Heart left ventricle (tissue), 16 donors: ENCODE results near the gene ERLIN1. TPM values are rescaled to one million over a fixed set of nuclear protein-coding genes. Genes with fewer than 3 reads are reported as not detected.

Experiments used
- ATAC-seq, 4 donors: fragments of 200-7000 bp; cut with Tn5 transposase; one replicate each; pipeline ENCODE4 v1.9.1; 2020 to 2022; ENCODE audit warnings: moderate library complexity in 4 of 4, mild to moderate bottlenecking in 3 of 4, moderate number of reproducible peaks in 1 of 4
- DNase-seq, 5 donors: peaks; one replicate each; pipeline ENCODE4 v3.0.0-alpha.2; 2020
- H3K27ac ChIP-seq, 12 donors: fragments of 200-600 bp; sonication (generic) in 4 of 12; one replicate each; pipeline versions ENCODE4 v1.5.0 to v1.8.0; 2016 to 2022; ENCODE audit warnings: mild to moderate bottlenecking in 2 of 12
- H3K27me3 ChIP-seq, 9 donors: fragments of 200-600 bp; sonication (generic) in 2 of 9; one replicate each; pipeline versions ENCODE4 v1.5.1 to v1.8.0; 2016 to 2022; ENCODE audit warnings: mild to moderate bottlenecking in 3 of 9
- H3K36me3 ChIP-seq, 9 donors: fragments of 200-600 bp; sonication (generic) in 2 of 9; one replicate each; pipeline versions ENCODE4 v1.5.0 to v1.8.0; 2018 to 2022; ENCODE audit warnings: mild to moderate bottlenecking in 2 of 9
- H3K4me1 ChIP-seq, 12 donors: fragments of 200-600 bp; sonication (generic) in 4 of 12; one replicate each; pipeline versions ENCODE4 v1.5.0 to v1.8.0; 2016 to 2022; ENCODE audit warnings: mild to moderate bottlenecking in 3 of 12
- H3K4me3 ChIP-seq, 12 donors: fragments of 200-600 bp; sonication (generic) in 4 of 12; one replicate each; pipeline versions ENCODE4 v1.5.0 to v1.8.0; 2017 to 2022; ENCODE audit warnings: mild to moderate bottlenecking in 9 of 12, moderate library complexity in 4 of 12
- H3K9me3 ChIP-seq, 12 donors: fragments of 200-600 bp; sonication (generic) in 4 of 12; one replicate each; pipeline versions ENCODE4 v1.5.0 to v1.8.0; 2016 to 2022; ENCODE audit warnings: mild to moderate bottlenecking in 1 of 12
- POLR2A ChIP-seq, 2 donors: fragments of 450-650 bp; IDR thresholded peaks; one replicate each; pipeline ENCODE4 v1.6.1; 2017; ENCODE audit warnings: antibody characterized with exemption in 2 of 2, mild to moderate bottlenecking in 2 of 2, moderate library complexity in 2 of 2
- WGBS, 4 donors: extraction: QIAGEN DNeasy Blood & Tissue Kit in 2 of 4; methylation state at CpG; one replicate each; pipeline versions ENCODE4 v1.1.5 to v1.1.7; 2013 to 2018; 5-methylcytosine and 5-hydroxymethylcytosine counted together
- intact Hi-C, 10 donors: fragments of 100-400 bp; cut with DNase I; formaldehyde crosslinking; loops; one replicate each; pipeline versions ENCODE4 v1.11.1 to v1.14.2; 2022
- polyA plus RNA-seq, 2 donors: library from polyadenylated mRNA; stranded (reverse); fragments of 200-250 nt; gene quantifications; one replicate each; pipeline ENCODE4 v1.2.3, GENCODE V29; 2013
- total RNA-seq, 9 donors: library from RNA; depleted of rRNA in 2 of 9; stranded (reverse); fragments of >200 nt in 2 of 9; fragmentation: NEBNext Ultra II Directional in 3 of 9; extraction: Animal tissue kit (Norgen Biotek cat#: 25700) in 3 of 9; gene quantifications; one replicate each; pipeline versions ENCODE4 v1.1.0 to v1.2.4, GENCODE V29; 2016 to 2023
- TF ChIP-seq, protein P1 (sequence below), 12 donors: fragments of 200-600 bp; sonication (generic) in 4 of 12; IDR thresholded peaks; one replicate each; pipeline versions ENCODE4 v1.5.0 to v1.8.0; 2018 to 2022; ENCODE audit warnings: antibody characterized with exemption in 12 of 12, mild to moderate bottlenecking in 5 of 12
- donor health status: ischemic (EF 13 %, LVEDD 7.1; RV severe dilation, severe dysfunction).
- donor health status: healthy with polysubstance abuse.
- donor health status: DM: no; HTN: yes; CAD: no.
- donor health status: DM: no; HTN: no; CAD: no.
- donor health status: ischemic (EF 25% LVEDD 6.9; RV normal size, moderate dysfunction).
- donor health status: ischemic (EF 25% LVEDD 5.7; RV mildly dilated, moderate dysfunction).
- donor health status: healthy.
- donor health status: DM: yes; HTN: yes; CAD: no.
- donor health status: ischemic (EF 35%, LVEDD 5.7; RV mildly dilated, moderate dysfunction).
- donor health status: nonischemic (EF 11% LVEDD 7.7; RV severe dilation, severe dysfunction).
- donor health status: DM: yes; HTN: yes; CAD: no.
- donor health status: PGD.
- donor health status: ischemic (EF 29% LVEDD 5.4; RV normal size, mild dysfunction).
- donor health status: nonischemic (EF 23%, LVEDD 6.1; RV moderate dilation, normal function).

Gene ERLIN1
- total and polyA plus RNA-seq, 11 donors = 1.9 to 16.5 (median 7.0) TPM

DNA sequence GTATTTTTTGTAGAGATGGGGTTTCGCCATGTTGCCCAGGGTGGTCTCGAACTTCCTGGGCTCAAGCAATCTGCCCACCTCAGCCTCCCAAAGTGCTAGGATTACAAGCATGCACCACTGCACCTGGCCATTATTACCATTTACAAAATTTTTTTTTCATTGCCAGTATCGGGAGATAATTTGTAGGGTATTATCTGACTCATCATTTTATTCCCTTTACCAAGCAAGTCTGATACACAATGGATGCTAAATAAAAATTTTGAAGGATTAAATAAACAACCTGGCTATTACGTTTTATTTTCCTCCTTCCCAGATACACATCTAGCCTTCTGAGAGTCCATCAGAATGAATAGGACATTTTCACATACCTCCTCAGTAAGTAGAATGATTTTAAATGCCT, 66.1 kb downstream of the ERLIN1 start:
- no peaks in the 10 kb centered on the region for H3K9me3 ChIP-seq
- H3K36me3 ChIP-seq = no peaks in the 10 kb centered on the region
- DNase-seq = no peak
- H3K4me3 ChIP-seq = no peak overlapping the region
- 86 to 92% (median 89%) methylated on average over 4 of the region's 4 CpGs for WGBS, 4 donors
- H3K27me3 ChIP-seq = peaks cover 2 to 42% (median 16%) of the 10 kb centered on the region in 9 donors
- TF ChIP-seq POLR2A (IDR thresholded peaks at IDR 0.05) = no peak
- TF ChIP-seq, protein P1, sequence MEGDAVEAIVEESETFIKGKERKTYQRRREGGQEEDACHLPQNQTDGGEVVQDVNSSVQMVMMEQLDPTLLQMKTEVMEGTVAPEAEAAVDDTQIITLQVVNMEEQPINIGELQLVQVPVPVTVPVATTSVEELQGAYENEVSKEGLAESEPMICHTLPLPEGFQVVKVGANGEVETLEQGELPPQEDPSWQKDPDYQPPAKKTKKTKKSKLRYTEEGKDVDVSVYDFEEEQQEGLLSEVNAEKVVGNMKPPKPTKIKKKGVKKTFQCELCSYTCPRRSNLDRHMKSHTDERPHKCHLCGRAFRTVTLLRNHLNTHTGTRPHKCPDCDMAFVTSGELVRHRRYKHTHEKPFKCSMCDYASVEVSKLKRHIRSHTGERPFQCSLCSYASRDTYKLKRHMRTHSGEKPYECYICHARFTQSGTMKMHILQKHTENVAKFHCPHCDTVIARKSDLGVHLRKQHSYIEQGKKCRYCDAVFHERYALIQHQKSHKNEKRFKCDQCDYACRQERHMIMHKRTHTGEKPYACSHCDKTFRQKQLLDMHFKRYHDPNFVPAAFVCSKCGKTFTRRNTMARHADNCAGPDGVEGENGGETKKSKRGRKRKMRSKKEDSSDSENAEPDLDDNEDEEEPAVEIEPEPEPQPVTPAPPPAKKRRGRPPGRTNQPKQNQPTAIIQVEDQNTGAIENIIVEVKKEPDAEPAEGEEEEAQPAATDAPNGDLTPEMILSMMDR (IDR thresholded peaks at IDR 0.05) = no peak
- peaks cover 0 to 2% (median 0%) of the 10 kb centered on the region in 12 donors for H3K4me1 ChIP-seq
- H3K27ac ChIP-seq = no peak overlapping the region
- intact Hi-C loops = no loop called here
- no peak for ATAC-seq

DNA sequence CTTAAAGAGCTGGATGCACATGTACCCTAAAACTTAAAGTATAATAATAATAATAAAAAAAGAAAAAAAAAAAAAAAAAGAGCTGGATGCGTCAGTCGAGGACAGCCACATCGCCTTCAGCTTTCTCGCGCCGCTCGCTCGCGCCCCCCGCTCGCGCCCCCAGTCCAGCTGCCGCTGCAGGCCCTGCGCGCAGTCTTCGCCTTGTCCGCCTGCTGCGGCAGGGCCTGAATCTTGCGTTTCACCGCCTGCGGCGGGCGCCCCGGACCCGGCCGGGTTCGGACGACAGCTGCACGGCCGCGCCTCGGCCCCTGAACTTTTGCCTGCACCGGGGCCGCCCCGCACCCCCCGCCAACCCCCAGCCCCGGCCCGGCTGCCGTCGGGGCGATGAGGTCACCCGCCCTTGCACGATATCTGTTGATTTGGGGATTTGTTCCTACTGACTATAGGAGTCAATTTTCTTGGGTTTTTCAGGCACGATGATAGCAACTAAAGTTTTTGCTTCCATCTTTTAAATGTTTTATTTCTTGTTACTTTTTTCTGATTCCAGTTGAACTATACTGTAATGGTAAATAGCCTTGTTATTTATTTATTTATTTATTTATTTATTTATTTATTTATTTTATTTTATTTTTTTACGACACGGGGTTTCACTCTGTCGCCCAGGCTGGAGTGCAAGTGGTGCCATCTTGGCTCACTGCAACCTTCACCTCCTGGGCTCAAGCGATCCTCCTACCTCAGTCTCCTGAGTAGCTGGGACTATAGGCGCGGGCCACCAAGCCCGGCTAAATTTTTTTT, 70.7 kb downstream of the ERLIN1 start:
- peaks cover 0 to 2% (median 0%) of the 10 kb centered on the region in 12 donors for H3K4me1 ChIP-seq
- ATAC-seq = no peak
- no peaks in the 10 kb centered on the region for H3K9me3 ChIP-seq
- peaks cover 2 to 27% (median 18%) of the 10 kb centered on the region in 9 donors for H3K27me3 ChIP-seq
- no peaks in the 10 kb centered on the region for H3K36me3 ChIP-seq
- intact Hi-C loops = no loop called here
- 19 to 21% (median 20%) methylated on average over 48 to 51 of the region's 51 CpGs for WGBS, 4 donors
- TF ChIP-seq, protein P1 (IDR thresholded peaks at IDR 0.05) = no peak
- TF ChIP-seq POLR2A (IDR thresholded peaks at IDR 0.05) = no peak
- peak overlapping the region in 3 of 12 donors; percentile 2 to 17 (median 11) for H3K4me3 ChIP-seq
- no peak overlapping the region for H3K27ac ChIP-seq
- DNase-seq = no peak

DNA sequence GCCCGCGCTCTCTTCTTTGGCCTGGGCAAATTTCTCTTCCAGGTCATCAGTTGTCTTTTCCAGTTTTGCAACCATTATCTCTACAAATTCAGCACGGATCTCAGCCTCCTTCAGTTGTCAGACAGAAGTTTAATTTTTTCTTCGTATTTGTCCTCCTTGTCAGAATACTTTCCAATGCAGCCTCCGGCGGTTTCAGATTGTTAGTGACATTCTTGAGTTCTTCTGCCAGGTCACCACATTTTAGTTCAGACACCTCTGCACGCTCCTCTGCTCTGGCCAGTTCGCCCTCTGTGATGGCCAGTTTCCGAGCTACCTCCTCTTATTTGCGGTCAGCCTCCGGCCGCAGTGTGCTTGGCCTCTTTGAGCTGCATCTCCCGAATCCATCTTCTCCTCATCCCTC, 71.4 kb downstream of the ERLIN1 start:
- Histone ChIP-seq H3K4me3 (no peak overlapping the region), H3K9me3 (no peaks in the 10 kb centered on the region), H3K27ac (no peak overlapping the region), H3K36me3 (no peaks in the 10 kb centered on the region), H3K27me3 (peaks cover 1 to 27% (median 18%) of the 10 kb centered on the region in 9 donors), H3K4me1 (peaks cover 0 to 2% (median 0%) of the 10 kb centered on the region in 12 donors)
- WGBS, 4 donors = 86 to 90% (median 88%) methylated on average over 13 of the region's 13 CpGs
- ATAC-seq (no peak), DNase-seq (no peak)
- intact Hi-C loops = no loop called here
- TF ChIP-seq POLR2A (IDR thresholded peaks at IDR 0.05) = no peak
- TF ChIP-seq, protein P1 (IDR thresholded peaks at IDR 0.05) = no peak

DNA sequence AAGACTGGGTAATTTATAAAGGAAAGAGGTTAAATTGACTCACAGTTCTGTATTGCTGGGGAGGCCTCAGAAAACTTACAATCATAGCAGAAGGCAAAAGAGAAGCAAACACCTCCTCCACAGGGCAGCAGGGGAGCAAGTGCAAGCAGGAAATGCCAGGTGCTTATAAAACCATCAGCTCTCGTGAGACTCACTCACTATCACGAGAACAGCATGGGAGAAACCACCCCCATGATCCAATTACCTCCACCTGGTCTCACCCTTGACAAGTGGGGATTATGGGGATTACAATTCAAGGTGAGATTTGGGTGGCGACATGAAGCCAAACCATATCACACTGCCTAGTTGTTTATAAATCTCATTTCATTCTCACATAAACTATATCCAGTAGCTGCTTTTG, 76.2 kb downstream of the ERLIN1 start:
- intact Hi-C loops = no loop called here
- WGBS, 4 donors = 34 to 43% (median 40%) methylated on average over 3 of the region's 3 CpGs
- H3K27me3 ChIP-seq = peaks cover 0 to 2% (median 0%) of the 10 kb centered on the region in 9 donors
- no peak overlapping the region for H3K27ac ChIP-seq
- no peaks in the 10 kb centered on the region for H3K9me3 ChIP-seq
- TF ChIP-seq, protein P1 (IDR thresholded peaks at IDR 0.05) = no peak
- no peak for TF ChIP-seq POLR2A (IDR thresholded peaks at IDR 0.05)
- H3K4me3 ChIP-seq = no peak overlapping the region
- H3K36me3 ChIP-seq = no peaks in the 10 kb centered on the region
- H3K4me1 ChIP-seq = no peaks in the 10 kb centered on the region
- ATAC-seq (no peak), DNase-seq (no peak)
